D721Med (cell line): ENCODE results near the gene NPAS3.

Experiments used
- DNase-seq: peaks from one replicate; pipeline ENCODE4 v3.0.0; 2011; ENCODE audit warnings: low spot score; ENCODE audit not compliant: insufficient read length
- FAIRE-seq: peaks from 2 replicates; lab custom pipeline; 2011; peaks lifted over from hg19 to GRCh38; lab: Jason Lieb, UNC
- CTCF ChIP-seq: IDR thresholded peaks from 2 replicates; pipeline ENCODE4 v1.5.1; 2012; ENCODE audit warnings: mild to moderate bottlenecking, control low read depth; ENCODE audit not compliant: insufficient read depth; ENCODE audit errors: missing control alignments

The NPAS3 gene

GRCh38 chr14:33505266-33505962 lies 566.7 kb downstream of the NPAS3 start:
- TF ChIP-seq CTCF, result no peak
- DNase-seq (no peak), FAIRE-seq (no peak)

GRCh38 chr14:33505963-33506329 lies 567.3 kb downstream of the NPAS3 start:
- no peak for DNase-seq
- TF ChIP-seq CTCF, result no peak
- FAIRE-seq, result no peak

- TF ChIP-seq CTCF, result no peak
- FAIRE-seq, result no peak
- DNase-seq, result no peak
Observed at GRCh38 chr14:33508126-33509062, 569.7 kb downstream of the NPAS3 start.

GRCh38 chr14:33509454-33509853 lies 570.8 kb downstream of the NPAS3 start:
- no peak for TF ChIP-seq CTCF
- no peak for DNase-seq
- no peak for FAIRE-seq

- DNase-seq (no peak), FAIRE-seq (no peak)
- TF ChIP-seq CTCF, result no peak
Observed at GRCh38 chr14:33510063-33510481, 571.4 kb downstream of the NPAS3 start.

GRCh38 chr14:33510991-33511390 lies 572.3 kb downstream of the NPAS3 start:
- no peak for DNase-seq
- TF ChIP-seq CTCF, result no peak
- no peak for FAIRE-seq
